ENCODE data around the gene ROBO1.

Gene ROBO1

GRCh38 chr3:79773291-79773690 lies 5.5 kb upstream of the ROBO1 start:
- H3K27ac ChIP-seq: no peak overlapping the region
- TF ChIP-seq ZFX (IDR thresholded peaks at IDR 0.05): no peak
- no peak for TF ChIP-seq CTCF (conservative IDR thresholded peaks at IDR 0.05)

- H3K27ac ChIP-seq: no peak overlapping the region
- TF ChIP-seq ZFX (IDR thresholded peaks at IDR 0.05): no peak
- no peak for TF ChIP-seq CTCF (conservative IDR thresholded peaks at IDR 0.05)
Measured at GRCh38 chr3:79769229-79769628, 1.4 kb upstream of the ROBO1 start.

GRCh38 chr3:79767194-79767904 lies 449 bp downstream of the ROBO1 start:
- no peak overlapping the region for H3K27ac ChIP-seq
- TF ChIP-seq CTCF (conservative IDR thresholded peaks at IDR 0.05) (no peak), ZFX (IDR thresholded peaks at IDR 0.05) (no peak)

GRCh38 chr3:79766496-79767193 lies 1.2 kb downstream of the ROBO1 start:
- H3K27ac ChIP-seq: no peak overlapping the region
- TF ChIP-seq CTCF (conservative IDR thresholded peaks at IDR 0.05) (no peak), ZFX (IDR thresholded peaks at IDR 0.05) (no peak)

GRCh38 chr3:79765911-79766310 lies 1.9 kb downstream of the ROBO1 start:
- no peak overlapping the region for H3K27ac ChIP-seq
- TF ChIP-seq ZFX (IDR thresholded peaks at IDR 0.05): no peak
- no peak for TF ChIP-seq CTCF (conservative IDR thresholded peaks at IDR 0.05)

GRCh38 chr3:79761441-79761840 lies 6.4 kb downstream of the ROBO1 start:
- TF ChIP-seq ZFX (IDR thresholded peaks at IDR 0.05) (no peak), CTCF (conservative IDR thresholded peaks at IDR 0.05) (no peak)
- H3K27ac ChIP-seq: no peak overlapping the region

GRCh38 chr3:79751703-79752102 lies 16.1 kb downstream of the ROBO1 start:
- H3K27ac ChIP-seq: no peak overlapping the region
- TF ChIP-seq ZFX (IDR thresholded peaks at IDR 0.05): no peak
